GM21390 (cell line): ENCODE data around the gene SLC25A11.
"Not testable (repeated sequence)": the region's sequence is repeated elsewhere in the genome, so short reads cannot be mapped to it uniquely, and the experiment has no call there.

ENCODE experiments used
- ATAC-seq: cut with Tn5 transposase; IDR thresholded peaks from one replicate; pipeline ENCODE4 v1.9.1; 2021; ENCODE audit not compliant: unreplicated experiment

The SLC25A11 gene

GRCh38 chr17:4945176-4945943 lies 5.5 kb upstream of the SLC25A11 start:
- ATAC-seq: no peak

- no peak for ATAC-seq
Measured at GRCh38 chr17:4944554-4945175, 4.8 kb upstream of the SLC25A11 start.

- ATAC-seq: no peak
Measured at GRCh38 chr17:4944163-4944553, 4.3 kb upstream of the SLC25A11 start.

GRCh38 chr17:4942760-4943508 lies 3.1 kb upstream of the SLC25A11 start:
- ATAC-seq: no peak

- ATAC-seq: no peak
Measured at GRCh38 chr17:4941319-4941610, 1.4 kb upstream of the SLC25A11 start.

- no peak for ATAC-seq
Measured at GRCh38 chr17:4940555-4941318, 891 bp upstream of the SLC25A11 start.

- ATAC-seq: peak; percentile 2
Measured at GRCh38 chr17:4939546-4939795, 375 bp downstream of the SLC25A11 start.

- no peak for ATAC-seq
Measured at GRCh38 chr17:4938688-4939545, 929 bp downstream of the SLC25A11 start.

GRCh38 chr17:4938069-4938491 lies 1.8 kb downstream of the SLC25A11 start:
- no peak for ATAC-seq

GRCh38 chr17:4937553-4937952 lies 2.3 kb downstream of the SLC25A11 start:
- no peak for ATAC-seq

GRCh38 chr17:4936436-4936835 lies 3.4 kb downstream of the SLC25A11 start:
- no peak for ATAC-seq

- ATAC-seq: no peak
Measured at GRCh38 chr17:4935650-4936049, 4.2 kb downstream of the SLC25A11 start.

GRCh38 chr17:4934173-4934979 lies 5.5 kb downstream of the SLC25A11 start:
- no peak for ATAC-seq

GRCh38 chr17:4933646-4934045 lies 6.2 kb downstream of the SLC25A11 start:
- ATAC-seq: no peak

- no peak for ATAC-seq
Measured at GRCh38 chr17:4932756-4933155, 7.1 kb downstream of the SLC25A11 start.

GRCh38 chr17:4931963-4932362 lies 7.9 kb downstream of the SLC25A11 start, which contains the start of gene GP1BA:
Gene GP1BA (plus strand): TSS chr17:4932277. CDS start chr17:4932605, 328 bp downstream.
- no peak for ATAC-seq

- ATAC-seq: no peak
Measured at GRCh38 chr17:4928881-4929280, 11.0 kb downstream of the SLC25A11 start.

- not testable (repeated sequence) for ATAC-seq
Measured at GRCh38 chr17:4926577-4927335, 13.1 kb downstream of the SLC25A11 start.

- ATAC-seq: no peak
Measured at GRCh38 chr17:4921320-4921719, 18.5 kb downstream of the SLC25A11 start.
